HCT116 (cell line): ENCODE data around the gene ATXN1. TPM values are rescaled to one million over a fixed set of nuclear protein-coding genes. Genes with fewer than 3 reads are reported as not detected.

ENCODE experiments used
- ATAC-seq: fragments of 200-7000 bp; cut with Tn5 transposase; 2 replicates; pipeline ENCODE4 v1.9.1; 2020; ENCODE audit warnings: mild to moderate bottlenecking, moderate library complexity
- BruUV-seq: library from RNA; stranded (reverse); fragments of 400-500 nt; replicated peaks from 2 replicates; lab custom pipeline; 2021; lab: Mats Ljungman, UMichigan
- CTCF ChIA-PET: fragments of 300-600 bp; sonication (Branson Sonifier 250); formaldehyde crosslinking; loops from one replicate; lab custom pipeline; 2021; ENCODE audit warnings: antibody characterized with exemption; lab: Charles Lee
- POLR2A ChIA-PET: fragments of 300-600, 350-600 bp; sonication (Branson Sonifier 250); formaldehyde crosslinking; loops from one replicate; lab custom pipeline; 2021; ENCODE audit warnings: antibody characterized with exemption; lab: Charles Lee
- RAD21 ChIA-PET, 2 experiments: fragments of 300-600 bp; sonication (Branson Sonifier 250); formaldehyde crosslinking; loops; one replicate each; lab custom pipeline; 2023; ENCODE audit warnings: low total read pairs in 2 of 2; ENCODE audit not compliant: uncharacterized antibody in 2 of 2, unreplicated experiment in 2 of 2, low non-redundant PET in 1 of 2; lab: Charles Lee
- DNase-seq: peaks from one replicate; pipeline ENCODE4 v3.0.0-alpha.2; 2010; ENCODE audit warnings: low read depth, low spot score
- H2AFZ ChIP-seq: fragments of 200-600 bp; shearing (Covaris generic), sonication (generic); 2 replicates; pipeline ENCODE4 v1.6.1; 2017; ENCODE audit warnings: low read depth, mixed run types, mixed read lengths, antibody characterized with exemption, low read length; ENCODE audit not compliant: poor library complexity, severe bottlenecking
- H3K27ac ChIP-seq: 2 replicates; pipeline ENCODE4 v1.5.1; 2012; ENCODE audit warnings: low read depth, low read length
- H3K27me3 ChIP-seq: fragments of 200-600 bp; sonication (generic); 2 replicates; pipeline ENCODE4 v1.6.1; 2016; ENCODE audit warnings: mixed run types, low read length, mixed read lengths; ENCODE audit not compliant: insufficient read depth
- H3K36me3 ChIP-seq, 2 experiments: fragments of 200-500 bp in 1 of 2; fragments of 200-600 bp in 1 of 2; sonication (Bioruptor generic) in 1 of 2; sonication (generic) in 1 of 2; 2 replicates each; pipeline versions ENCODE4 v1.5.1 to v1.6.1; 2014 to 2016; ENCODE audit warnings: low read length in 2 of 2, inconsistent platforms in 1 of 2, mixed read lengths in 1 of 2, mixed run types in 1 of 2; ENCODE audit not compliant: insufficient read depth in 2 of 2, control insufficient read depth in 1 of 2
- H3K4me1 ChIP-seq, 2 experiments: fragments of 200-600 bp in 1 of 2; sonication (generic) in 1 of 2; 2 replicates each; pipeline versions ENCODE4 v1.5.1 to v1.6.1; 2012 to 2017; ENCODE audit warnings: low read length in 2 of 2, inconsistent platforms in 1 of 2, mild to moderate bottlenecking in 1 of 2, mixed read lengths in 1 of 2, mixed run types in 1 of 2, moderate library complexity in 1 of 2; ENCODE audit not compliant: insufficient read depth in 2 of 2, control insufficient read depth in 1 of 2
- H3K4me2 ChIP-seq: fragments of 200-600 bp; sonication (generic); 2 replicates; pipeline ENCODE4 v1.6.1; 2017; ENCODE audit warnings: mixed run types, low read length, mixed read lengths
- H3K4me3 ChIP-seq, 2 experiments: fragments of 200-600 bp in 1 of 2; sonication (generic) in 1 of 2; replicated peaks in 1 of 2; 2 replicates each; pipeline ENCODE4 v1.5.1; 2011 to 2016; ENCODE audit warnings: low read length in 2 of 2, control low read depth in 1 of 2, low read depth in 1 of 2, mild to moderate bottlenecking in 1 of 2, mixed read lengths in 1 of 2, mixed run types in 1 of 2
- H3K79me2 ChIP-seq: fragments of 200-600 bp; sonication (generic); 2 replicates; pipeline ENCODE4 v1.6.1; 2017; ENCODE audit warnings: mild to moderate bottlenecking, mixed run types, low read length, moderate library complexity, mixed read lengths; ENCODE audit not compliant: insufficient read depth
- H3K9ac ChIP-seq: fragments of 200-600 bp; sonication (generic); 2 replicates; pipeline ENCODE4 v1.6.1; 2016; ENCODE audit warnings: low read length, mixed read lengths
- H3K9me2 ChIP-seq: fragments of 200-600 bp; sonication (generic), shearing (Covaris generic); 2 replicates; pipeline ENCODE4 v1.6.1; 2017; ENCODE audit warnings: mixed run types, mild to moderate bottlenecking, moderate library complexity; ENCODE audit not compliant: insufficient read depth
- H3K9me3 ChIP-seq, 2 experiments: fragments of 200-500 bp in 1 of 2; fragments of 200-600 bp in 1 of 2; sonication (Bioruptor generic) in 1 of 2; sonication (generic) in 1 of 2; 2 replicates each; pipeline ENCODE4 v1.6.1; 2014 to 2017; ENCODE audit warnings: low read length in 2 of 2, mixed read lengths in 2 of 2, inconsistent platforms in 1 of 2, low read depth in 1 of 2, mild to moderate bottlenecking in 1 of 2, mixed run types in 1 of 2, moderate library complexity in 1 of 2; ENCODE audit not compliant: control insufficient read depth in 1 of 2, insufficient read depth in 1 of 2
- H4K20me1 ChIP-seq: fragments of 200-600 bp; sonication (generic), shearing (Covaris generic); 2 replicates; pipeline ENCODE4 v1.6.1; 2017; ENCODE audit warnings: mixed run types, mild to moderate bottlenecking, moderate library complexity; ENCODE audit not compliant: insufficient read depth
- CEBPB ChIP-seq: IDR thresholded peaks from 2 replicates; pipeline ENCODE4 v1.6.1; 2012; ENCODE audit warnings: low read depth
- EGR1 ChIP-seq: IDR thresholded peaks from 2 replicates; pipeline ENCODE4 v1.6.1; 2012; ENCODE audit warnings: low read depth
- EZH2 ChIP-seq: fragments of 200-600 bp; sonication (generic); IDR thresholded peaks from 2 replicates; pipeline ENCODE4 v1.6.1; 2017; ENCODE audit warnings: antibody characterized with exemption, mixed run types
- EZH2phosphoT487 ChIP-seq: fragments of 200-600 bp; IDR thresholded peaks from 2 replicates; pipeline ENCODE4 v1.6.1; 2018; ENCODE audit warnings: antibody characterized with exemption, borderline replicate concordance
- JUND ChIP-seq: IDR thresholded peaks from 2 replicates; pipeline ENCODE4 v1.6.1; 2012
- MAX ChIP-seq: IDR thresholded peaks from 2 replicates; pipeline ENCODE4 v1.6.1; 2012
- POLR2A ChIP-seq: IDR thresholded peaks from 2 replicates; pipeline ENCODE4 v1.7.0; 2011; ENCODE audit warnings: borderline replicate concordance; ENCODE audit not compliant: insufficient read depth, insufficient read length; ENCODE audit errors: extremely low read depth
- SIN3A ChIP-seq: IDR thresholded peaks from 2 replicates; pipeline ENCODE4 v1.6.1; 2012; ENCODE audit warnings: low read depth
- SP1 ChIP-seq: IDR thresholded peaks from 2 replicates; pipeline ENCODE4 v1.6.1; 2012; ENCODE audit warnings: low read depth
- SRF ChIP-seq: IDR thresholded peaks from 2 replicates; pipeline ENCODE4 v1.6.1; 2012; ENCODE audit warnings: low read depth
- TCF7L2 ChIP-seq: IDR thresholded peaks from 2 replicates; pipeline ENCODE4 v1.7.0; 2011; ENCODE audit warnings: borderline replicate concordance, inconsistent platforms; ENCODE audit not compliant: insufficient read depth, insufficient read length; ENCODE audit errors: extremely low read depth
- YY1 ChIP-seq: IDR thresholded peaks from 2 replicates; pipeline ENCODE4 v1.6.1; 2011; ENCODE audit warnings: low read length, low read depth, moderate library complexity, mild to moderate bottlenecking; ENCODE audit not compliant: insufficient replicate concordance; ENCODE audit errors: extremely low read depth
- intact Hi-C: fragments of 100-400 bp; cut with micrococcal nuclease; formaldehyde crosslinking; loops from 2 replicates; pipeline ENCODE4 v1.10.0; 2022
- total RNA-seq: library from RNA; stranded (reverse); gene quantifications from one replicate; pipeline ENCODE4 v1.2.1, GENCODE V29; 2021; ENCODE audit not compliant: unreplicated experiment
- TF ChIP-seq, protein P1 (sequence below): IDR thresholded peaks from 2 replicates; pipeline ENCODE4 v1.6.1; 2012
- TF ChIP-seq, protein P2 (sequence below): IDR thresholded peaks from 2 replicates; pipeline ENCODE4 v1.6.1; 2011; ENCODE audit warnings: mild to moderate bottlenecking, low read length, moderate library complexity; ENCODE audit not compliant: insufficient replicate concordance; ENCODE audit errors: extremely low read depth
- TF ChIP-seq, protein P3 (sequence below): IDR thresholded peaks from 2 replicates; pipeline ENCODE4 v1.6.1; 2012; ENCODE audit warnings: low read depth
- TF ChIP-seq, protein P4 (sequence below), 3 experiments: fragments of 200-600 bp in 1 of 3; sonication (generic) in 1 of 3; IDR thresholded peaks in 2 of 3; conservative IDR thresholded peaks in 1 of 3; 2 replicates each; pipeline ENCODE4 v1.5.1; 2012 to 2017; ENCODE audit warnings: low read depth in 2 of 3, low read length in 2 of 3, antibody characterized with exemption in 1 of 3, borderline replicate concordance in 1 of 3, control low read depth in 1 of 3, mild to moderate bottlenecking in 1 of 3, mixed read lengths in 1 of 3, mixed run types in 1 of 3, moderate library complexity in 1 of 3; ENCODE audit not compliant: insufficient read depth in 1 of 3

Gene ATXN1
- total RNA-seq, 1 experiment from 2014 or later = 21.0 TPM

GRCh38 chr6:16358531-16359138, 402.6 kb downstream of the ATXN1 start:
- Histone ChIP-seq H3K27me3 (no peaks in the 10 kb centered on the region), H3K9me3 (no peaks in the 10 kb centered on the region), H4K20me1 (no peaks in the 10 kb centered on the region), H3K36me3 (no peaks in the 10 kb centered on the region), H3K4me3 (no peak overlapping the region), H3K9ac (no peak overlapping the region), H2AFZ (no peak overlapping the region), H3K4me2 (no peak overlapping the region), H3K79me2 (no peaks in the 10 kb centered on the region), H3K27ac (no peak overlapping the region), H3K4me1 (peaks cover 17 to 25% of the 10 kb centered on the region in 2 experiments), H3K9me2 (no peaks in the 10 kb centered on the region)
- CTCF ChIA-PET = no interaction called here
- ATAC-seq (no peak), DNase-seq (no peak)
- TF ChIP-seq, protein P1, sequence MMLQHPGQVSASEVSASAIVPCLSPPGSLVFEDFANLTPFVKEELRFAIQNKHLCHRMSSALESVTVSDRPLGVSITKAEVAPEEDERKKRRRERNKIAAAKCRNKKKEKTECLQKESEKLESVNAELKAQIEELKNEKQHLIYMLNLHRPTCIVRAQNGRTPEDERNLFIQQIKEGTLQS = no peak
- no peak for TF ChIP-seq POLR2A
- TF ChIP-seq, protein P2, sequence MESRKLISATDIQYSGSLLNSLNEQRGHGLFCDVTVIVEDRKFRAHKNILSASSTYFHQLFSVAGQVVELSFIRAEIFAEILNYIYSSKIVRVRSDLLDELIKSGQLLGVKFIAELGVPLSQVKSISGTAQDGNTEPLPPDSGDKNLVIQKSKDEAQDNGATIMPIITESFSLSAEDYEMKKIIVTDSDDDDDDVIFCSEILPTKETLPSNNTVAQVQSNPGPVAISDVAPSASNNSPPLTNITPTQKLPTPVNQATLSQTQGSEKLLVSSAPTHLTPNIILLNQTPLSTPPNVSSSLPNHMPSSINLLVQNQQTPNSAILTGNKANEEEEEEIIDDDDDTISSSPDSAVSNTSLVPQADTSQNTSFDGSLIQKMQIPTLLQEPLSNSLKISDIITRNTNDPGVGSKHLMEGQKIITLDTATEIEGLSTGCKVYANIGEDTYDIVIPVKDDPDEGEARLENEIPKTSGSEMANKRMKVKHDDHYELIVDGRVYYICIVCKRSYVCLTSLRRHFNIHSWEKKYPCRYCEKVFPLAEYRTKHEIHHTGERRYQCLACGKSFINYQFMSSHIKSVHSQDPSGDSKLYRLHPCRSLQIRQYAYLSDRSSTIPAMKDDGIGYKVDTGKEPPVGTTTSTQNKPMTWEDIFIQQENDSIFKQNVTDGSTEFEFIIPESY = no peak
- no peak for TF ChIP-seq CEBPB
- TF ChIP-seq, protein P3, sequence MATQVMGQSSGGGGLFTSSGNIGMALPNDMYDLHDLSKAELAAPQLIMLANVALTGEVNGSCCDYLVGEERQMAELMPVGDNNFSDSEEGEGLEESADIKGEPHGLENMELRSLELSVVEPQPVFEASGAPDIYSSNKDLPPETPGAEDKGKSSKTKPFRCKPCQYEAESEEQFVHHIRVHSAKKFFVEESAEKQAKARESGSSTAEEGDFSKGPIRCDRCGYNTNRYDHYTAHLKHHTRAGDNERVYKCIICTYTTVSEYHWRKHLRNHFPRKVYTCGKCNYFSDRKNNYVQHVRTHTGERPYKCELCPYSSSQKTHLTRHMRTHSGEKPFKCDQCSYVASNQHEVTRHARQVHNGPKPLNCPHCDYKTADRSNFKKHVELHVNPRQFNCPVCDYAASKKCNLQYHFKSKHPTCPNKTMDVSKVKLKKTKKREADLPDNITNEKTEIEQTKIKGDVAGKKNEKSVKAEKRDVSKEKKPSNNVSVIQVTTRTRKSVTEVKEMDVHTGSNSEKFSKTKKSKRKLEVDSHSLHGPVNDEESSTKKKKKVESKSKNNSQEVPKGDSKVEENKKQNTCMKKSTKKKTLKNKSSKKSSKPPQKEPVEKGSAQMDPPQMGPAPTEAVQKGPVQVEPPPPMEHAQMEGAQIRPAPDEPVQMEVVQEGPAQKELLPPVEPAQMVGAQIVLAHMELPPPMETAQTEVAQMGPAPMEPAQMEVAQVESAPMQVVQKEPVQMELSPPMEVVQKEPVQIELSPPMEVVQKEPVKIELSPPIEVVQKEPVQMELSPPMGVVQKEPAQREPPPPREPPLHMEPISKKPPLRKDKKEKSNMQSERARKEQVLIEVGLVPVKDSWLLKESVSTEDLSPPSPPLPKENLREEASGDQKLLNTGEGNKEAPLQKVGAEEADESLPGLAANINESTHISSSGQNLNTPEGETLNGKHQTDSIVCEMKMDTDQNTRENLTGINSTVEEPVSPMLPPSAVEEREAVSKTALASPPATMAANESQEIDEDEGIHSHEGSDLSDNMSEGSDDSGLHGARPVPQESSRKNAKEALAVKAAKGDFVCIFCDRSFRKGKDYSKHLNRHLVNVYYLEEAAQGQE = no peak
- no peak for TF ChIP-seq MAX
- TF ChIP-seq, protein P4, sequence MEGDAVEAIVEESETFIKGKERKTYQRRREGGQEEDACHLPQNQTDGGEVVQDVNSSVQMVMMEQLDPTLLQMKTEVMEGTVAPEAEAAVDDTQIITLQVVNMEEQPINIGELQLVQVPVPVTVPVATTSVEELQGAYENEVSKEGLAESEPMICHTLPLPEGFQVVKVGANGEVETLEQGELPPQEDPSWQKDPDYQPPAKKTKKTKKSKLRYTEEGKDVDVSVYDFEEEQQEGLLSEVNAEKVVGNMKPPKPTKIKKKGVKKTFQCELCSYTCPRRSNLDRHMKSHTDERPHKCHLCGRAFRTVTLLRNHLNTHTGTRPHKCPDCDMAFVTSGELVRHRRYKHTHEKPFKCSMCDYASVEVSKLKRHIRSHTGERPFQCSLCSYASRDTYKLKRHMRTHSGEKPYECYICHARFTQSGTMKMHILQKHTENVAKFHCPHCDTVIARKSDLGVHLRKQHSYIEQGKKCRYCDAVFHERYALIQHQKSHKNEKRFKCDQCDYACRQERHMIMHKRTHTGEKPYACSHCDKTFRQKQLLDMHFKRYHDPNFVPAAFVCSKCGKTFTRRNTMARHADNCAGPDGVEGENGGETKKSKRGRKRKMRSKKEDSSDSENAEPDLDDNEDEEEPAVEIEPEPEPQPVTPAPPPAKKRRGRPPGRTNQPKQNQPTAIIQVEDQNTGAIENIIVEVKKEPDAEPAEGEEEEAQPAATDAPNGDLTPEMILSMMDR (IDR thresholded peaks at IDR 0.05 in 2 of 3, conservative IDR thresholded peaks at IDR 0.05 in 1 of 3; ENCODE audit: borderline replicate concordance in 1 of 3, insufficient read depth in 1 of 3, low read depth in 2 of 3, low read length in 2 of 3) = no peak
- TF ChIP-seq SP1 = no peak
- no peak for TF ChIP-seq SRF
- TF ChIP-seq TCF7L2 = no peak
- no peak for TF ChIP-seq JUND
- TF ChIP-seq EZH2phosphoT487 = no peak
- TF ChIP-seq EGR1 = no peak
- no peak for TF ChIP-seq SIN3A
- TF ChIP-seq YY1 = no peak
- TF ChIP-seq EZH2 = no peak
- POLR2A ChIA-PET = no interaction called here
- BruUV-seq = no TSS peak
- RAD21 ChIA-PET = no interaction called here
- intact Hi-C loops = no loop called here
